DMS 273 (cell line): ENCODE results near the gene ANTKMT.
A peak's percentile ranks its signal among the peaks of the same experiment; 100 is the strongest.

Source experiments
- DNase-seq: peaks from one replicate; lab custom pipeline; 2025; ENCODE audit not compliant: unreplicated experiment; lab: John Stamatoyannopoulos, UW

The ANTKMT gene

GRCh38 chr16:712740-713250, 8.2 kb upstream of the ANTKMT start:
- DNase-seq: peak; percentile 84

GRCh38 chr16:714079-714478, 6.9 kb upstream of the ANTKMT start:
- no peak for DNase-seq

GRCh38 chr16:714558-715476, 6.1 kb upstream of the ANTKMT start, which contains the start of gene METRN:
TSS of gene METRN (plus strand) at chr16:715118. CDS start at chr16:715290, 172 bp downstream.
- DNase-seq: peak; percentile 96

- peak; percentile 77 for DNase-seq
These were observed 5.3 kb upstream of the ANTKMT start for GRCh38 chr16:715477-716199.

GRCh38 chr16:716200-716568, 4.8 kb upstream of the ANTKMT start:
- DNase-seq: peak; percentile 74

- DNase-seq: no peak
These were observed 4.1 kb upstream of the ANTKMT start for GRCh38 chr16:716768-717325.

- DNase-seq: no peak
These were observed 3.3 kb upstream of the ANTKMT start for GRCh38 chr16:717450-718245.

GRCh38 chr16:718389-718788, 2.6 kb upstream of the ANTKMT start:
- DNase-seq: no peak

- DNase-seq: no peak
These were observed 2.0 kb upstream of the ANTKMT start for GRCh38 chr16:718922-719321.

GRCh38 chr16:719815-720446, 1.0 kb upstream of the ANTKMT start:
- peak; percentile 72 for DNase-seq

- peak; percentile 96 for DNase-seq
These were observed 428 bp upstream of the ANTKMT start for GRCh38 chr16:720447-720989.

GRCh38 chr16:721765-722540, 1.0 kb downstream of the ANTKMT start:
- peak; percentile 52 for DNase-seq

- no peak for DNase-seq
These were observed 2.1 kb downstream of the ANTKMT start for GRCh38 chr16:722835-723633.

GRCh38 chr16:723695-724094, 2.7 kb downstream of the ANTKMT start:
- no peak for DNase-seq

GRCh38 chr16:724188-725040, 3.5 kb downstream of the ANTKMT start:
- peak; percentile 55 for DNase-seq

GRCh38 chr16:725041-725376, 4.1 kb downstream of the ANTKMT start:
- no peak for DNase-seq

- no peak for DNase-seq
These were observed 4.7 kb downstream of the ANTKMT start for GRCh38 chr16:725463-726187.
